Adrenal gland (tissue), 12 donors: ENCODE data around the gene MAP2. TPM values are rescaled to one million over a fixed set of nuclear protein-coding genes. Genes with fewer than 3 reads are reported as not detected.

Experiments used
- DNase-seq, 7 donors: peaks; one replicate each; pipeline ENCODE4 v3.0.0-alpha.2; 2019 to 2020
- H3K27ac ChIP-seq, 5 donors: fragments of 200-600 bp; sonication (generic) in 4 of 5; 1 replicate in 3 of 5; 2 replicates in 2 of 5; pipeline versions ENCODE4 v1.5.1 to v1.8.0; 2016 to 2020; ENCODE audit warnings: mild to moderate bottlenecking in 1 of 5
- H3K27me3 ChIP-seq: fragments of 200-600 bp; 2 replicates; pipeline ENCODE4 v1.8.0; 2021
- H3K36me3 ChIP-seq, 2 donors: fragments of 200-600 bp; replicated peaks in 1 of 2; 1 replicate in 1 of 2; 2 replicates in 1 of 2; pipeline versions ENCODE4 v1.5.1 to v1.8.0; 2018 to 2022
- H3K4me1 ChIP-seq, 2 donors: fragments of 200-600 bp; replicated peaks in 1 of 2; 1 replicate in 1 of 2; 2 replicates in 1 of 2; pipeline versions ENCODE4 v1.5.1 to v1.8.0; 2018 to 2021
- H3K4me3 ChIP-seq, 4 donors: fragments of 200-600 bp; sonication (generic) in 3 of 4; one replicate each; pipeline ENCODE4 v1.5.1; 2016 to 2018
- H3K9me3 ChIP-seq, 3 donors: fragments of 200-600 bp; sonication (generic) in 1 of 3; replicated peaks in 1 of 3; 1 replicate in 2 of 3; 2 replicates in 1 of 3; pipeline versions ENCODE4 v1.5.1 to v1.8.0; 2016 to 2021
- POLR2A ChIP-seq, 2 donors: fragments of 450-650 bp; IDR thresholded peaks; one replicate each; pipeline ENCODE4 v1.6.1; 2017; ENCODE audit warnings: antibody characterized with exemption in 2 of 2, mild to moderate bottlenecking in 2 of 2, moderate library complexity in 1 of 2
- WGBS, 4 donors: extraction: QIAGEN DNeasy Blood & Tissue Kit in 2 of 4; methylation state at CpG; one replicate each; pipeline versions ENCODE4 v1.1.5 to v1.1.7; 2013 to 2017; 5-methylcytosine and 5-hydroxymethylcytosine counted together
- intact Hi-C, 2 donors: fragments of 100-400 bp; cut with DNase I; formaldehyde crosslinking; loops; one replicate each; pipeline versions ENCODE4 v1.14.1 to v1.15.0; 2022 to 2023
- polyA plus RNA-seq, 3 donors: library from polyadenylated mRNA; stranded (reverse); fragments of 200-250 nt in 2 of 3; fragments of 350-450 nt in 1 of 3; fragmentation: Illumina TruSeq in 1 of 3; extraction: RNeasy Lipid Tissue Mini Kit (QIAGEN cat#74804) in 1 of 3; gene quantifications; one replicate each; pipeline ENCODE4 v1.2.3, GENCODE V29; 2013 to 2014
- total RNA-seq, 9 donors: library from RNA; depleted of rRNA in 4 of 9; stranded (reverse); fragments of >200 nt in 4 of 9; fragments of 120-200 nt in 1 of 9; fragmentation: NEBNext Ultra II Directional in 1 of 9; extraction: Animal tissue kit (Norgen Biotek cat#: 25700) in 1 of 9; gene quantifications; one replicate each; pipeline versions ENCODE4 v1.1.0 to v1.2.4, GENCODE V29; 2013 to 2023
- TF ChIP-seq, protein P1 (sequence below), 6 experiments: fragments of 450-650 bp in 4 of 6; fragments of 200-600 bp in 2 of 6; sonication (generic) in 1 of 6; IDR thresholded peaks; 1 replicate in 5 of 6; 2 replicates in 1 of 6; pipeline versions ENCODE4 v1.5.1 to v1.8.0; 2016 to 2021; ENCODE audit warnings: antibody characterized with exemption in 6 of 6, mild to moderate bottlenecking in 2 of 6, moderate library complexity in 1 of 6
- donor health status: healthy with polysubstance abuse.
- donor health status: Bipolar disorder and iron deficiency.
- donor health status: DM: yes; HTN: yes; CAD: no.
- donor health status: DM: no; HTN: no; CAD: no.
- donor health status: DM: no; HTN: no; CAD: no.
- donor health status: DM: yes; HTN: yes; CAD: no.

MAP2 gene
- total and polyA plus RNA-seq, 12 donors, result 2.2 to 25.5 (median 6.0) TPM

DNA sequence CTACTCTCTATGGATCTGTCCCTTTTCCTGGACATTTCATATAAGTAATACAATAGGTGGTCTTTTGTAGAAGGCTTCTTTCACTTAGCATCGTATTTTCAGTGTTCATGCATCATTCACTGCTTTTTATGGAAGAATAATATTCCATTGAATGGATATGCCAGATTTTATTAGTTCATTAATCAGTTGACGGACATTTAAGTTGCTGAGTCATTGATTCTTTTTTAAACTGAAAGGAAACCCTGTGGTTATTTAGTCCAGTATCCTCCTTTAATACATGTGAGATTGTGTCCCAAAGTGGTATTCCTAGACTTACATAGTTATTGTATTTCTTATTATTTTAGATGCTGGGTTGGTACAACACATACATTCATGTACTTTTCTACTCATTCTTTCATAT is 185.7 kb downstream of the MAP2 start:
- DNase-seq, result no peak
- WGBS, 4 donors, result 73 to 90% (median 81%) methylated on average over 2 of the region's 2 CpGs
- Histone ChIP-seq H3K27ac (no peak overlapping the region), H3K4me1 (no peaks in the 10 kb centered on the region), H3K4me3 (no peak overlapping the region), H3K27me3 (no peaks in the 10 kb centered on the region), H3K9me3 (no peaks in the 10 kb centered on the region), H3K36me3 (no peaks in the 10 kb centered on the region)
- intact Hi-C loops, result no loop called here
- no peak for TF ChIP-seq POLR2A (IDR thresholded peaks at IDR 0.05)
- TF ChIP-seq, protein P1, sequence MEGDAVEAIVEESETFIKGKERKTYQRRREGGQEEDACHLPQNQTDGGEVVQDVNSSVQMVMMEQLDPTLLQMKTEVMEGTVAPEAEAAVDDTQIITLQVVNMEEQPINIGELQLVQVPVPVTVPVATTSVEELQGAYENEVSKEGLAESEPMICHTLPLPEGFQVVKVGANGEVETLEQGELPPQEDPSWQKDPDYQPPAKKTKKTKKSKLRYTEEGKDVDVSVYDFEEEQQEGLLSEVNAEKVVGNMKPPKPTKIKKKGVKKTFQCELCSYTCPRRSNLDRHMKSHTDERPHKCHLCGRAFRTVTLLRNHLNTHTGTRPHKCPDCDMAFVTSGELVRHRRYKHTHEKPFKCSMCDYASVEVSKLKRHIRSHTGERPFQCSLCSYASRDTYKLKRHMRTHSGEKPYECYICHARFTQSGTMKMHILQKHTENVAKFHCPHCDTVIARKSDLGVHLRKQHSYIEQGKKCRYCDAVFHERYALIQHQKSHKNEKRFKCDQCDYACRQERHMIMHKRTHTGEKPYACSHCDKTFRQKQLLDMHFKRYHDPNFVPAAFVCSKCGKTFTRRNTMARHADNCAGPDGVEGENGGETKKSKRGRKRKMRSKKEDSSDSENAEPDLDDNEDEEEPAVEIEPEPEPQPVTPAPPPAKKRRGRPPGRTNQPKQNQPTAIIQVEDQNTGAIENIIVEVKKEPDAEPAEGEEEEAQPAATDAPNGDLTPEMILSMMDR (IDR thresholded peaks at IDR 0.05), result no peak

DNA sequence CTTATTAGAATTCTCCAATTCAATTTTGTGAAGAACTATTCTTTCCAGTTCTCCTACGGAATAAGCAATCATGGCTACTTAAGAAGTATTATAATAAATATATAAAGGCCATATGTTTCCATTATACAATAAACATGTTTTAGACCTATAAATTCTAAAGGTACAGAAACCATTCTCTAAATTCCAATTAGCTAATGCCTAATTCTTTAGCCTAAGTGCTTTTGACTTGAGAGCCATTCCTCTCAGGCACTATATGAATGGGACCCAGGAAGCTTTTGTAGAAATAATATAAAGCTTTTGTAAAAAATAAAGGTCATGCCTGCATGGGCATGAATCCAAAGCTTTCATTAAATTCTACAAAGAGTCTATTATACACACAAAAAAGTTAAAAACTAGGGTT is 186.8 kb downstream of the MAP2 start:
- Histone ChIP-seq H3K27me3 (no peaks in the 10 kb centered on the region), H3K27ac (no peak overlapping the region), H3K4me3 (no peak overlapping the region), H3K36me3 (no peaks in the 10 kb centered on the region), H3K9me3 (no peaks in the 10 kb centered on the region), H3K4me1 (no peaks in the 10 kb centered on the region)
- WGBS, 4 donors, result 85 to 97% (median 90%) methylated on average over 1 of the region's 1 CpG
- DNase-seq, result no peak
- intact Hi-C loops, result no loop called here
- no peak for TF ChIP-seq POLR2A (IDR thresholded peaks at IDR 0.05)
- TF ChIP-seq, protein P1 (IDR thresholded peaks at IDR 0.05), result no peak

DNA sequence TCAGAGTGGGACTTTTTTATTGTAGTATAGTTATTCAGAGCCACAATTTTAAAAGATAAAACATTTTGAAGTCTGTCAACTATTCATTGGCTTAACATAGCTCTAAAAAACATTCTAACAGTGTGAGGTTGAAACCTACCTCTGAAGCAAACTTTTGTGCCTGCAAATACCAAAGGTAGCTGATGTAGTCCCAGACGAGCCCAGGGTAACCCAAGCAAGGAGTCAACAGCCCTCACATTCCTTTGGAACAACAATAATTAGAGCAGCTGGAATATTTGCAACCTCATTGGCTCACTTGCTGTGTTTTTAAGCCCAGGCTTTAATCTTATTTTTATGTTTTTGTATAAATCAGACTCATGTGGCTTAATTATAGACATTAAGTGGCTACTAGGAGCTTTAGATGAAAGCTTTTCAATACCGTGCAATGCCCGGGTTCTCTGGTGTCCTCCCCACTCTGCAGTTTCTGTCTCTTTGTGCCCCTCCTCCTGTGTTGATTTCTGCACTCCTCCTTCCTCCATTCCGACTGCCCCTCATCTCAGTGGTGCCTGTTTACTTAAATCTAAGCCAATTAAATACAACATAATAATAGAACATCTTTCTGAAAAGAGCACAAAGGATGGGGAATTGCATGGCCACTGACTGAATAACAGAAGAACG is 189.9 kb downstream of the MAP2 start:
- no peak for TF ChIP-seq POLR2A (IDR thresholded peaks at IDR 0.05)
- TF ChIP-seq, protein P1 (IDR thresholded peaks at IDR 0.05), result no peak

DNA sequence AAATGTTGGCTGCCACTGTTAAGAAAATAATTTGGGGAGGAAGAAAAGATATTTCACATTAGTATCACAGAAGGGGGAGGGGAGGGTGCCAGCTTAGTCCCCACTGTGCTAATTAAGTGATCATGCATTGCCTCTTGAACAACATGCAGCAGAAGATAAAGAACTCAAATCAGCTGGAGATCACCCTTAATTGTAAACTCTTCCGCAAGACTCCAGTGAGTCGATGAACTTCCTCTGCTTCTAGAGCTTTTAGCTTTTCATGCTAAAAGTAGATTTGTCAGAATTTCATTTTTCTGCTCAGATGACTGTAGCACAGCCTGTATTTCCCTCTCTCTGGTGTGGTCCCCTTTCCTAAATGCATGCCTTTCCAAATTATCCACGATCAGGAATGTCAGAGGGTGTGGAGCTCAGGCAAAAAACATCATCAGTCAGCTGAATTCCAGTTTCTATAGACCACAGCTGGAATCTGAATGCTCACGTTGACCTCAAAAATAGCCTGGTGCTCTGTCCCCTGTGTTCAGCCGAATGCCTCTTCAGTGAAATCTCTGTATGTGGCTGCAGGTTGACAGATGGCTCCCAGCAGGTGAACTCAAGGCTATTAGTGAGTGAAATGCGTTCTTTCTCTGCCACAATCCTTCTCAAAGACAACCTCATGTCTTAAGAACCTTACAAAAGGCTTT is 191.0 kb downstream of the MAP2 start:
- TF ChIP-seq POLR2A (IDR thresholded peaks at IDR 0.05), result no peak
- TF ChIP-seq, protein P1 (IDR thresholded peaks at IDR 0.05), result no peak
- no peak for DNase-seq
- intact Hi-C loops, result no loop called here
- Histone ChIP-seq H3K4me1 (no peaks in the 10 kb centered on the region), H3K27me3 (no peaks in the 10 kb centered on the region), H3K9me3 (no peaks in the 10 kb centered on the region), H3K36me3 (no peaks in the 10 kb centered on the region), H3K27ac (no peak overlapping the region), H3K4me3 (no peak overlapping the region)
- 38 to 54% (median 49%) methylated on average over 6 of the region's 6 CpGs for WGBS, 4 donors

More for the DNA sequence above, 189.9 kb downstream of the MAP2 start:
- 58 to 71% (median 63%) methylated on average over 5 of the region's 5 CpGs for WGBS, 4 donors
- H3K36me3 ChIP-seq, result no peaks in the 10 kb centered on the region
- intact Hi-C loops, result no loop called here
- no peak for DNase-seq
- no peaks in the 10 kb centered on the region for H3K9me3 ChIP-seq
- H3K4me3 ChIP-seq, result no peak overlapping the region
- H3K27ac ChIP-seq, result no peak overlapping the region
- no peaks in the 10 kb centered on the region for H3K27me3 ChIP-seq
- H3K4me1 ChIP-seq, result no peaks in the 10 kb centered on the region
